Ovary (tissue), 3 donors: ENCODE data around the gene GLE1.

ENCODE experiments used
- CTCF ChIP-seq, 3 donors: fragments of 450-650 bp in 2 of 3; fragments of 200-600 bp in 1 of 3; IDR thresholded peaks; one replicate each; pipeline versions ENCODE4 v1.5.1 to v1.8.0; 2016 to 2022; ENCODE audit warnings: antibody characterized with exemption in 3 of 3, mild to moderate bottlenecking in 1 of 3
- POLR2A ChIP-seq: fragments of 450-650 bp; IDR thresholded peaks from one replicate; pipeline ENCODE4 v1.6.1; 2017; ENCODE audit warnings: antibody characterized with exemption, mild to moderate bottlenecking, moderate library complexity
- donor health status: DM: no; HTN: no; CAD: no.

GRCh38 chr9:128558431-128559310, 54.2 kb downstream of the GLE1 start:
- TF ChIP-seq POLR2A = no peak
- no peak for TF ChIP-seq CTCF (IDR thresholded peaks at IDR 0.05)
